Measurements from ENCODE around the gene ENTHD1.

DNA sequence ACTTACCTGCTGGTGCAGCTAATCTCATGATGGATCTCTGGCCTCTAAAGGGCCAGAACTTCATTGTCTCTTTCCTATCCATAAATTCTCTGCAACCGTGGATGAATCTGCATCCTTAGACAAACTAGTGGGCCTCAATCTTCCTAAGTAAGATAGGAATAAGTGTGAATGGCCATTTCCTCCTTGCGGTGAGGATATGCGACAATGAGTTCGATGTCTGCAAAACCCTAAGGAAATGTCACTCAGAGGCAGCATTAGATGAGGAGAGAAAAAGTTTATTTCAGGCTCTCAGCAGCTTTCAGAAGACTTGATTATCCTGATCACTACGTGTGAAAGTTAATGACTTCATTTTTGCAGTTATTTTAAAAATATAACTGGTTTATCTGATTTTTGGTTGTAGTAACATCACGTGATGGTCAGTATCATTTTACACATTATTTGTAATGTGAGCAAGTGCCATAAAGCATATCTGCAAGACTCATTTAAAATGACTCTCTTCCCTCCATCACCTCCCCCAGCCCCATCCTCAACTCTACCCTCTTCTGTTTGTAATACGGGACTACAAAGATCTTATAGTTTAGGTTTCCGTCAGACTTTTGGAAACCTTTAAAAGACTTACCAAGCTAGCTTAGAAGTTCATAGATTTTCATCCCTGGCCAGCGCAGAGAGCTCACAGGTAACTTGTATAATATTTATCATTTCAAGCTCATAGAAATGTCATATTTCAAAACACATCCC lies 17.5 kb upstream of the ENTHD1 start:
- TF ChIP-seq, protein P1, sequence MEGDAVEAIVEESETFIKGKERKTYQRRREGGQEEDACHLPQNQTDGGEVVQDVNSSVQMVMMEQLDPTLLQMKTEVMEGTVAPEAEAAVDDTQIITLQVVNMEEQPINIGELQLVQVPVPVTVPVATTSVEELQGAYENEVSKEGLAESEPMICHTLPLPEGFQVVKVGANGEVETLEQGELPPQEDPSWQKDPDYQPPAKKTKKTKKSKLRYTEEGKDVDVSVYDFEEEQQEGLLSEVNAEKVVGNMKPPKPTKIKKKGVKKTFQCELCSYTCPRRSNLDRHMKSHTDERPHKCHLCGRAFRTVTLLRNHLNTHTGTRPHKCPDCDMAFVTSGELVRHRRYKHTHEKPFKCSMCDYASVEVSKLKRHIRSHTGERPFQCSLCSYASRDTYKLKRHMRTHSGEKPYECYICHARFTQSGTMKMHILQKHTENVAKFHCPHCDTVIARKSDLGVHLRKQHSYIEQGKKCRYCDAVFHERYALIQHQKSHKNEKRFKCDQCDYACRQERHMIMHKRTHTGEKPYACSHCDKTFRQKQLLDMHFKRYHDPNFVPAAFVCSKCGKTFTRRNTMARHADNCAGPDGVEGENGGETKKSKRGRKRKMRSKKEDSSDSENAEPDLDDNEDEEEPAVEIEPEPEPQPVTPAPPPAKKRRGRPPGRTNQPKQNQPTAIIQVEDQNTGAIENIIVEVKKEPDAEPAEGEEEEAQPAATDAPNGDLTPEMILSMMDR (IDR thresholded peaks at IDR 0.05; ENCODE audit: low read depth, low read length) = no peak
- TF ChIP-seq EZH2phosphoT487 (IDR thresholded peaks at IDR 0.05; ENCODE audit: low read depth) = no peak

Data from OCI-LY3 (cell line).